GM19035 (cell line): ENCODE data around the gene CILP.
"Not testable (repeated sequence)": the region's sequence is repeated elsewhere in the genome, so short reads cannot be mapped to it uniquely, and the experiment has no call there.

Source experiments
- ATAC-seq: cut with Tn5 transposase; IDR thresholded peaks from one replicate; pipeline ENCODE4 v1.9.1; 2021; ENCODE audit not compliant: unreplicated experiment

Gene CILP

GRCh38 chr15:65194826-65195547, 16.3 kb downstream of the CILP start:
- no peak for ATAC-seq

DNA sequence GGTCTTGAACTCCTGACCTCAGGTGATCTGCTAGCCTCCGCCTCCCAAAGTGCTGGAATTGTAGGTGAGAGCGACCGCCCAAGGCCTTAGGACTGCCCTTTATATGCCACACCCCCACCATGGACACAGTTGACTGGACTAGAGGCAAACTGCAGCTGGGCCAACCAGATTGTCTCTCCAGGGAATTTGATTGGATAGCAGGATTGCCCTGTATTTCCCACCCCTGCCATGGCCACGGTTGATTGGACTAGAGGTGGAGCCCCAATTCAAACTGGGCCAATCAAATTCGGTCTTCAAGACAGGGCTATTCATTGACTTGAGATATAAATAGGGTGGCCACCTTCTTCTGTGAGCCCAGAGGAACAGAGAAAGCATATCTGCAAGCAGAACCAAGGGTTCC, 19.3 kb downstream of the CILP start:
- ATAC-seq, result no peak

- no peak for ATAC-seq
Measured at GRCh38 chr15:65189102-65189740, 22.1 kb downstream of the CILP start.

DNA sequence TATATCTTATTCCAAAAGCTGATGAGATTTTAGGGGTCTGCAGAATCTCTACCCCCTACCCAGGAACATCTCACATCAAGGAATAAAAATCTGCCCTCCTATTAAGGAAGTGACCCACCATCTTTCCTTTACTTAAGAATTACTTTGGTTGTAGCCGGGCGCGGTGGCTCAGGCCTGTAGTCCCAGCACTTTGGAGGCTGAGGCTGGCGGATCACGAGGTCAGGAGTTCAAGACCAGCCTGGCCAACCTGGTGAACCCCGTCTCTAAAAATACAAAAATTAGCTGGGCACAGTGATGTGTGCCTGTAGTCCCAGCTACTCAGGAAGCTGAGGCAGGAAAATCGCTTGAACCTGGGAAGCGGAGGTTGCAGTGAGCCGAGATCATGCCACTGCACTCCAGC, 22.8 kb downstream of the CILP start:
- ATAC-seq, result not testable (repeated sequence)

GRCh38 chr15:65184868-65185717, 26.2 kb downstream of the CILP start, which contains the start of gene CLPX:
CLPX (minus strand) TSS chr15:65185342; CDS start chr15:65185153, 189 bp downstream.
- peak; percentile 77 for ATAC-seq

- peak; percentile 8 for ATAC-seq
Measured at GRCh38 chr15:65184305-65184867, 26.9 kb downstream of the CILP start.

GRCh38 chr15:65183865-65184159, 27.5 kb downstream of the CILP start:
- ATAC-seq, result no peak

GRCh38 chr15:65182538-65182937, 28.7 kb downstream of the CILP start:
- ATAC-seq, result no peak

DNA sequence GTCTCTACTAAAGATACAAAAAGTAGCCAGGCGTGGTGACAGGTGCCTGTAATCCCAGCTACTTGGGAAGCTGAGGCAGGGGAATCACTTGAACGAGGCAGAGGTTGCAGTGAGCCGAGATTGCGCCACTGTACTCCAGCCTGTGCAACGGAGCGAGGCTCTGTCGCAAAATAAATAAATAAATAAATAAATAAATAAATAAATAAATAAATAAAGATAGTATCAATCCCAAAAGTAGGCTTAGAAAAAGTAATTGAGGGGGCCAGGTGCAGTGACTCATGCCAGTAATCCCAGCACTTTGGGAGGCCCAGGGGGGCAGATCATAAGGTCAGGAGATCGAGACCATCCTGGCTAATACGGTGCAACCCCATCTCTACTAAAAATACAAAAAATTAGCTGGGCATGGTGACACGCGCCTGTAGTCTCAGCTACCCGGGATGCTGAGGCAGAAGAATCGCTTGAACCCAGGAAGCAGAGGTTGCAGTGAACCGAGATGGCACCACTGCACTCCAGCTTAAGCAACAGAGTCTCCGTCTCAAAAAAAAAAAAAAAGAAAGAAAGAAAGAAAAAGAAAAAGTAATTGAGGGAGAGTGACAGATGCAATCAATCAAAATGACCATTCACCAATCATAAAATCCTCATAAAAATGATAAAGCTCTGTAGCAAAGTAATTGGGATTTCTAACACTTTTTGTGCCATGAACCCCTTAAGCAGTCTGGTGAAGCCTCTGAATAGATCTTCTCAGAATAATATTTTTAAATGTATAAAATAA, 29.5 kb downstream of the CILP start:
- ATAC-seq, result not testable (repeated sequence)

DNA sequence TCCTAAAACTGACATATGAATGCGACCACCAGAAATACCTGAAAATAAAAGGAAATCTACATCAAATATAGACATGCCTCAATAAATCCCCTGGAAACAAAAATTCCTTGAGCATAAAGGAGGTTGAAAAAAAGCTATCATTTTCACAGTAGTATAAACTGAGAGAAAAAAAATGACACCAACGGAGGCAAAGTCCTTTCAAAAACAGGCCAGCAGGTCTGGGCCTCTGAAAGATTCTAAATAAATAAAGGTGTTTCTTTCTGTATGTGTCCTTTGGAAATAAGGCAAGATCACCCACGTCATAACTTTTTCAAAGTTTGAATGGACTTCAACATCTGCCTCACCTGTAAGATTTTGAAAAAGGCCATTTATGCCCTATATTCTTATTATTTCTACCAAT, 31.1 kb downstream of the CILP start:
- ATAC-seq, result no peak

DNA sequence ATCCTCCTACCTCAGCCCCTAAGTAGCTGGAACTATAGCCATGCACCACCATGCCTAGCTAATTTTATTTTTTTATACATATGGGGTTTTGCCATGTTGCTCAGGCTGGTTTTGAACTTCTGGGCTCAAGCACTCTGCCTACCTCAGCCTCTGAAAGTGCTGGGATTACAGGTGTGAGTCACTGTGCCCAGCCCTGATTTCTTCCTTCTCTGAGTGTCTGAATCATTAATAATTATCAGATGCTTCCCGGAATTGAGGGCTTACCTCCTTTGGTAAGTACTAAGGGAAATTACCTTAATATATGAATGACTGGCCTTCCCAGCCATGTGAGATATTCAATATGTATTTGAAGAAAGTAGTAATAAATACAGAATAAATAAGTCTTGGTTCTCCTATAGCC, 33.4 kb downstream of the CILP start:
- ATAC-seq, result no peak

DNA sequence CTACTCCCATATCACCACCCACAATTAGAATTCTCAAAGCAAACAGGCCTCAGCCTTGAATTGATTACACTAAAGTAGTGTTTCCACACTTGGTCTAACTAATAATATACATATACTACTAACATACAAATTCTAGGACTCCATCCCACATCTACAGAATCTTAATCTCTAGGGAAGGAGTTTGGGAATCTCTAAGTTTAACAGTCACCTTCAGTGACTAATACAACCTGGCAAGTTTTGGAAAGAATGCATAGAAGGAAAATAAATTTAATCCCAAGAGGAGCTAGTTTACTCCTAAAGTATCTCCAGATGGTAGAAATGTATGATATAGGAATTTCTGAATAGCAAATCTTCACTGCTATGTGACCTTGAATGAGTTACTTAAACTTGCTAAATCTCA, 35.2 kb downstream of the CILP start:
- ATAC-seq, result no peak

DNA sequence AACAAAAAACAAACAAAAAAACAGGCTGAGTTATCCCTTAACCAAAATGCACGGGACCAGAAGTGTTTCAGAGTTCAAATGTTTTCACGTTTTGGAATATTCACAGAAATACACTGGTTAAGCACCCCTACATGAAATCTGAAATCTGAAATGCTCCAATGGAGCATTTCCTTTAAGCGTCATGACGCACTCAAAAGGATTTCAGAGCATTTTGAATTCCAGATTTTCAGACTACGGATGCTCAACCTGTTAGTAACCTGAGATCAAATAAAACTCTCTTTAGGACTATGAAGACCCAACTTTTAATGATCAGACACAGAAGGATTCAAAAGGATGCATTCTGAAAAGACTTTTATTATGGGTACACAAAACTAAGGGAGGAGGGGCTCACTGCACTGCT, 35.8 kb downstream of the CILP start:
- ATAC-seq, result no peak

GRCh38 chr15:65174509-65174908, 36.8 kb downstream of the CILP start:
- ATAC-seq, result no peak

GRCh38 chr15:65172531-65172930, 38.7 kb downstream of the CILP start:
- ATAC-seq, result no peak

DNA sequence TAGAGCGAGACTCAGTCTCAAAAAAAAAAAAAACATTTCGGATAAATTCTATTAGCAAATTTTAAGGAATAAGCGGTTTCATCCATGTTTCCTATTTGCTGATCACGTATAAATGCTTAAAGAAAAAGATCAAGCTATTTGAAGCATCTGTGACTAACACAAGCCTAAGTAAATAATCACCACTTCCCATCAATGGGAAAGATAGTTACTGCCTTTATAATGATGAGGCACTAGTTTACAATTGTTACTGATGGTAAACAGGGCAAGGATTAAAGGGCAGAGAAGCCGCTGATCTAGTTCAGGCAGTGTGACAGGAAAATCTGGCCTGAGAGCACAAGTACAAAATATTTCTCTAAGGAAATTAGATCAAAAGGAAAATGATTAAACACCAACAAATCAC, 39.8 kb downstream of the CILP start:
- no peak for ATAC-seq

GRCh38 chr15:65165875-65166274, 45.4 kb downstream of the CILP start:
- no peak for ATAC-seq

DNA sequence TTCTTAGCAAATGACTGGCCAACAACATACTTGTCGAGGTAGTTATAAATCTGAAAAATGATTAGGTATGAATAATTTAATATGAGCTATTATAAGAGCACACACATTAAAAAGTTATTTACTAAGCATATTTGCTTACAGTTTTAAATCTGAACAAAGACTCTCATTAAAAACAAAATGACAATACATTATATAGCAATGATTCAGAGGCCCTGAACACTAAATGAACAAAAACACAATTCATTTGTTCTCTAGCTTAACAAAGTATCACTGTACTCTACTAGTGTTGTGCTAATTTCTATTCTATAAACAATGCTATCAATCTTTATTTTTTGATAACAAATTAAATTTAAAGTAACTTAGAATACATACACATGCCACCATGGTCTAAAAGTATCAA, 47.1 kb downstream of the CILP start:
- no peak for ATAC-seq

- no peak for ATAC-seq
Measured at GRCh38 chr15:65163041-65163440, 48.2 kb downstream of the CILP start.

GRCh38 chr15:65156692-65157091, 54.6 kb downstream of the CILP start:
- no peak for ATAC-seq

- ATAC-seq, result no peak
Measured at GRCh38 chr15:65154720-65155119, 56.6 kb downstream of the CILP start.
